Adrenal gland (tissue), 5 donors: Measurements from ENCODE around the gene GOLGA8S.
"Not testable (repeated sequence)": the region's sequence is repeated elsewhere in the genome, so short reads cannot be mapped to it uniquely, and the experiment has no call there.

Source experiments
- CTCF ChIP-seq, 6 experiments: fragments of 450-650 bp in 4 of 6; fragments of 200-600 bp in 2 of 6; sonication (generic) in 1 of 6; IDR thresholded peaks; 1 replicate in 5 of 6; 2 replicates in 1 of 6; pipeline versions ENCODE4 v1.5.1 to v1.8.0; 2016 to 2021; ENCODE audit warnings: antibody characterized with exemption in 6 of 6, mild to moderate bottlenecking in 2 of 6, moderate library complexity in 1 of 6
- POLR2A ChIP-seq, 2 donors: fragments of 450-650 bp; IDR thresholded peaks; one replicate each; pipeline ENCODE4 v1.6.1; 2017; ENCODE audit warnings: antibody characterized with exemption in 2 of 2, mild to moderate bottlenecking in 2 of 2, moderate library complexity in 1 of 2
- donor health status: DM: no; HTN: no; CAD: no.

DNA sequence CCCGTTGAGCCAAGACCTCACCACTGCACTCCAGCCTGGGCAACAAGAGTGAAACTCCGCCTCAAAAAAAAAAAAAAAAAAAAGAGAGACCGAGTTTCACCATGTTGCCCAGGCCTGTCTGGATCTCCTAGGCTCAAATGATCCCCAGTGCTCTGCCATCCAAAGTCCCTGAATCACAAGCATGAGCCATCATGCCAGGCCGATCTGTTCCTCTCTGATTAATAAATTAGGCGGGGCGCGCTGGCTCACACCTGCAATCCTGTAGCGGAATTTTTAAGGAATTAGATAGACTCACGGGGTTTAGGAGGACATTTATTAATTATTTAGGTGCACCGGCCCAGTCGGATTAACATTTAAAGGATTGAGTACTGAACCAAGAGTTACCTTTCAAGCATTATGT is 19.7 kb downstream of the GOLGA8S start:
- not testable (repeated sequence) for TF ChIP-seq CTCF, POLR2A (IDR thresholded peaks at IDR 0.05)
